GM23338 (cell line): ENCODE measurements around the gene ODF4. TPM values are rescaled to one million over a fixed set of nuclear protein-coding genes. Genes with fewer than 3 reads are reported as not detected.

ENCODE experiments used
- ATAC-seq: fragments of 200-7000 bp; cut with Tn5 transposase; 3 replicates; pipeline ENCODE4 v1.9.1; 2020
- DNase-seq: peaks from one replicate; pipeline ENCODE4 v3.0.0-alpha.2; 2015; ENCODE audit warnings: low spot score
- H2AFZ ChIP-seq: fragments of 200-600 bp; sonication (generic); 2 replicates; pipeline ENCODE4 v1.8.0; 2016; ENCODE audit warnings: antibody characterized with exemption, mild to moderate bottlenecking, moderate library complexity
- H3F3A ChIP-seq: fragments of 200-600 bp; sonication (generic); replicated peaks from 2 replicates; pipeline ENCODE4 v1.8.0; 2017; ENCODE audit warnings: antibody characterized with exemption, mixed run types, low read depth
- H3K27ac ChIP-seq: fragments of 200-600 bp; sonication (generic); 2 replicates; pipeline ENCODE4 v1.6.1; 2016; ENCODE audit warnings: low read depth
- H3K27me3 ChIP-seq: fragments of 200-600 bp; sonication (generic); 2 replicates; pipeline ENCODE4 v1.8.0; 2016; ENCODE audit warnings: mild to moderate bottlenecking, mixed run types, moderate library complexity; ENCODE audit not compliant: insufficient read depth
- H3K36me3 ChIP-seq: fragments of 200-600 bp; sonication (generic); 2 replicates; pipeline ENCODE4 v1.8.0; 2016; ENCODE audit warnings: mild to moderate bottlenecking; ENCODE audit not compliant: insufficient read depth
- H3K4me1 ChIP-seq: fragments of 200-600 bp; sonication (generic); 2 replicates; pipeline ENCODE4 v1.8.0; 2016; ENCODE audit warnings: mild to moderate bottlenecking, moderate library complexity; ENCODE audit not compliant: insufficient read depth
- H3K4me2 ChIP-seq: fragments of 200-600 bp; sonication (generic); 2 replicates; pipeline ENCODE4 v1.7.1; 2017; ENCODE audit warnings: mixed run types
- H3K4me3 ChIP-seq: fragments of 200-600 bp; sonication (generic); 2 replicates; pipeline ENCODE4 v1.6.1; 2016; ENCODE audit warnings: mixed run types
- H3K79me2 ChIP-seq: fragments of 200-600 bp; sonication (generic); replicated peaks from 2 replicates; pipeline ENCODE4 v1.8.0; 2017; ENCODE audit warnings: mild to moderate bottlenecking; ENCODE audit not compliant: insufficient read depth
- H3K9me2 ChIP-seq: fragments of 200-600 bp; sonication (generic); 2 replicates; pipeline ENCODE4 v1.8.0; 2017; ENCODE audit not compliant: insufficient read depth
- H4K20me1 ChIP-seq: fragments of 200-600 bp; sonication (generic); replicated peaks from 2 replicates; pipeline ENCODE4 v1.8.0; 2017; ENCODE audit warnings: mild to moderate bottlenecking; ENCODE audit not compliant: insufficient read depth
- H3K27ac Mint-ChIP-seq: 2 replicates; pipeline ENCODE4 v1.8.0; 2020; ENCODE audit warnings: inconsistent platforms, mild to moderate bottlenecking, moderate library complexity, mixed read lengths
- H3K27me3 Mint-ChIP-seq: 3 replicates; pipeline ENCODE4 v1.8.0; 2022; ENCODE audit warnings: low read depth, mild to moderate bottlenecking, moderate library complexity, mixed read lengths, inconsistent platforms; ENCODE audit not compliant: insufficient read depth, poor library complexity
- H3K36me3 Mint-ChIP-seq: 3 replicates; pipeline ENCODE4 v1.8.0; 2021; ENCODE audit warnings: low read depth, mild to moderate bottlenecking, inconsistent platforms, moderate library complexity, mixed read lengths
- H3K4me1 Mint-ChIP-seq: 3 replicates; pipeline ENCODE4 v1.8.0; 2020; ENCODE audit warnings: mild to moderate bottlenecking, inconsistent platforms, mixed read lengths
- H3K4me3 Mint-ChIP-seq: 3 replicates; pipeline ENCODE4 v1.8.0; 2021; ENCODE audit warnings: moderate library complexity, mild to moderate bottlenecking, inconsistent platforms, mixed read lengths
- H3K9me3 Mint-ChIP-seq: 3 replicates; pipeline ENCODE4 v1.8.0; 2020; ENCODE audit warnings: moderate library complexity, mild to moderate bottlenecking, inconsistent platforms, mixed read lengths
- CREB1 ChIP-seq: fragments of 250-450 bp; sonication (Bioruptor Pico); IDR thresholded peaks from 2 replicates; pipeline ENCODE4 v1.5.0; 2020; ENCODE audit warnings: low read depth, mild to moderate bottlenecking, moderate library complexity
- ETS1 ChIP-seq: IDR thresholded peaks from 2 replicates; pipeline ENCODE4 v1.6.1; 2016; ENCODE audit warnings: antibody characterized with exemption
- EZH2phosphoT487 ChIP-seq: fragments of 200-600 bp; sonication (generic); IDR thresholded peaks from one replicate; pipeline ENCODE4 v1.8.1; 2018; ENCODE audit warnings: antibody characterized with exemption; ENCODE audit not compliant: unreplicated experiment
- JUNB ChIP-seq: IDR thresholded peaks from one replicate; pipeline ENCODE4 v1.6.1; 2016; ENCODE audit warnings: antibody characterized with exemption; ENCODE audit not compliant: unreplicated experiment
- NANOG ChIP-seq: IDR thresholded peaks from 2 replicates; pipeline ENCODE4 v1.6.1; 2016; ENCODE audit warnings: antibody characterized with exemption, borderline replicate concordance
- POLR2AphosphoS5 ChIP-seq: IDR thresholded peaks from 2 replicates; pipeline ENCODE4 v1.6.1; 2016; ENCODE audit warnings: antibody characterized with exemption, low read depth
- STAT1 ChIP-seq: IDR thresholded peaks from one replicate; pipeline ENCODE4 v1.6.1; 2016; ENCODE audit warnings: antibody characterized with exemption; ENCODE audit not compliant: unreplicated experiment
- ZNF114 ChIP-seq: fragments of 250-450 bp; sonication (Bioruptor Pico); IDR thresholded peaks from 2 replicates; pipeline ENCODE4 v1.5.0; 2020; ENCODE audit warnings: mild to moderate bottlenecking, moderate library complexity
- ZNF462 ChIP-seq: fragments of 250-450 bp; sonication (Bioruptor Pico); IDR thresholded peaks from 2 replicates; pipeline ENCODE4 v1.5.0; 2020; ENCODE audit warnings: mild to moderate bottlenecking, moderate library complexity
- polyA plus RNA-seq: library from polyadenylated mRNA; unstranded; fragments of >200 nt; fragmentation: Nextera tagmentation; extraction: Ambion mirVana; gene quantifications from 2 replicates; pipeline ENCODE4 v1.2.1, GENCODE V29; 2016
- total RNA-seq: library from RNA; depleted of rRNA; stranded (reverse); fragments of >200 nt; shearing (Covaris generic); gene quantifications from 2 replicates; pipeline ENCODE4 v1.2.3, GENCODE V29; 2014

Gene ODF4
- total and polyA plus RNA-seq, 2 experiments from 2014 or later: not detected

- TF ChIP-seq ZNF462 (CRISPR knock-in tag) (no peak), ZNF114 (CRISPR knock-in tag) (no peak), NANOG (no peak), JUNB (no peak), STAT1 (no peak)
These were observed 28.6 kb downstream of the ODF4 start (continued) for GRCh38 chr17:8368193-8368592.

- Histone ChIP-seq H3K27me3 (no peaks in the 10 kb centered on the region), H3K4me3 (no peak overlapping the region), H3K4me1 (no peaks in the 10 kb centered on the region), H2AFZ (no peak overlapping the region), H4K20me1 (no peaks in the 10 kb centered on the region), H3K79me2 (no peaks in the 10 kb centered on the region), H3K36me3 (peaks cover 11% of the 10 kb centered on the region; the same call in 1 of the 2 replicates), H3K9me2 (no peaks in the 10 kb centered on the region), H3K4me2 (no peak overlapping the region), H3K27ac (no peak overlapping the region), H3F3A (no peaks in the 10 kb centered on the region)
- Mint-ChIP-seq H3K27ac (no peak overlapping the region), H3K4me1 (no peaks in the 10 kb centered on the region), H3K27me3 (peaks cover 5% of the 10 kb centered on the region), H3K4me3 (no peak overlapping the region), H3K36me3 (peaks cover 35% of the 10 kb centered on the region), H3K9me3 (no peaks in the 10 kb centered on the region)
- DNase-seq: no peak
- no peak for ATAC-seq
- TF ChIP-seq EZH2phosphoT487: no peak
- TF ChIP-seq JUNB: no peak
- TF ChIP-seq CREB1 (CRISPR knock-in tag): no peak
- no peak for TF ChIP-seq ETS1
- no peak for TF ChIP-seq ZNF114 (CRISPR knock-in tag)
- TF ChIP-seq ZNF462 (CRISPR knock-in tag): no peak
- TF ChIP-seq NANOG: no peak
- TF ChIP-seq POLR2AphosphoS5: no peak
These were observed 30.3 kb downstream of the ODF4 start for GRCh38 chr17:8369944-8370343.
